Activated T-helper 1 cell treated with anti-CD3 and anti-CD28 coated beads, Interleukin-12 subunit alpha, Interleukin-12 subunit beta, Interleukin-2, Interleukin-4 antibody, amounts not matched to agents 30 ng/mL and 10 ng/mL and 1 ng/mL, durations not matched to agents 14 hours and 24 hours and 36 hours (primary cell): ENCODE measurements around the gene ROR2. TPM values are rescaled to one million over a fixed set of nuclear protein-coding genes. Genes with fewer than 3 reads are reported as not detected.
"Not testable (repeated sequence)": the region's sequence is repeated elsewhere in the genome, so short reads cannot be mapped to it uniquely, and the experiment has no call there.

Experiments
- DNase-seq: peaks from one replicate; pipeline ENCODE4 v3.0.0; 2021; ENCODE audit warnings: low spot score
- H3K27ac Mint-ChIP-seq: one replicate; pipeline ENCODE4 v1.8.0; 2021; ENCODE audit warnings: mild to moderate bottlenecking, mixed read lengths
- H3K27me3 Mint-ChIP-seq: one replicate; pipeline ENCODE4 v1.8.0; 2022; ENCODE audit warnings: mild to moderate bottlenecking, moderate library complexity, mixed read lengths; ENCODE audit not compliant: insufficient read depth
- H3K36me3 Mint-ChIP-seq: one replicate; pipeline ENCODE4 v1.8.0; 2021; ENCODE audit warnings: low read depth, mixed read lengths
- H3K4me1 Mint-ChIP-seq: one replicate; pipeline ENCODE4 v1.8.0; 2021; ENCODE audit warnings: low read depth, mixed read lengths
- H3K4me3 Mint-ChIP-seq: one replicate; pipeline ENCODE4 v1.8.0; 2021; ENCODE audit warnings: mild to moderate bottlenecking, moderate library complexity, mixed read lengths
- H3K9me3 Mint-ChIP-seq: one replicate; pipeline ENCODE4 v1.8.0; 2021; ENCODE audit warnings: mixed read lengths
- intact Hi-C: fragments of 100-400 bp; cut with micrococcal nuclease; formaldehyde crosslinking; loops from one replicate; pipeline ENCODE4 v1.15.1; 2024
- total RNA-seq: library from RNA; stranded (reverse); gene quantifications from 2 replicates; pipeline ENCODE4 v1.2.3, GENCODE V29; 2022

ROR2 gene
- total RNA-seq, 1 donor from 2014 or later = 1.6 TPM

DNA sequence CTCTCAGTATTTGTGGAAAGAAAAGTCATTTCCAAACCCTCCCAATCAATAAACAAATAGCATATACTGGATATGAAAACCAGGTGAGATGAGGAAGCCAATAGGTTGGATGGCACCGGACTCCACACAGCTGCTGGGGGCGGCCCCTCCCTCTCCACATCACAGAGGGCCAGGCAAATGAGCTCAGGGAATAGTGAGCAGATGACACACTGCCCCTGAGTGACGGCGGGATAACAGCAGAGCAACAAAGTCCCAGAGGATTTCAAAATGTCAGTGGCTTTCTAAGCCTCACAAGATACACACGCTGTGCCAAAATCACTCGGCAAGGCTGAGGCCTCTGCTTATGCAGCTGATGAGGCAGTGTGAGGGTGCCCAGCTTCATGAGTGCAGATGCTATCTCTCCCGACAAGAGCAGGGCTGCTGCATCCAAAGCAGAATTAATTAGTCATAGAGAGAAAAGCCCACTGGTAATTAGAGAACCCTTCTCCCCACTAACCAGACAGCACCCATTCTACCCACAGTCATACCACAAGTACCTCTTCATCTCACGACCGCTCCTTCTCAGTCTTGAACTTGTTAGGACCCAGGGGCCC, 291.4 kb downstream of the ROR2 start:
- H3K27me3 Mint-ChIP-seq = peaks cover 8% of the 10 kb centered on the region
- no peaks in the 10 kb centered on the region for H3K9me3 Mint-ChIP-seq
- H3K27ac Mint-ChIP-seq = no peak overlapping the region
- no peak overlapping the region for H3K4me3 Mint-ChIP-seq
- H3K36me3 Mint-ChIP-seq = no peaks in the 10 kb centered on the region
- no peaks in the 10 kb centered on the region for H3K4me1 Mint-ChIP-seq
- intact Hi-C loops = no loop called here
- no peak for DNase-seq

DNA sequence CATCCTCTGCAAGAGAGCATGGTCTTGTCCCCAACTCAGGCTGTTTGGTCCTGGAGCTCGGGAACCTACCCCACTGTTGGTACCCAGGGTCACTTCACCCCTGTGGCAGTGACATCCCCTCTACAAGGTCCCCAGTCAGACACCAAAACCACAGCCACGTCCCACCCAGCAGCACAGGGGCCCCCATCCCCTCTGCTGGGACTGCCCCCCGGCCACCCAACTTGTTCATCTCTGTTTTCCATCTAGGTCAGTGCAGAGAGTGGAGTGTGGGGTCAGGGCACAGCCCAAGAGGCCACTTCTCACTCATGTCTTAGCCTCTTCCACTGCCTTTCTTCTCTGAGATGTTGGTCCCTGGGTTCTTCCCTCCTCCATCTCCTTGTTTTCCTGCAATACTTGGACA, 292.5 kb downstream of the ROR2 start:
- no peak for DNase-seq
- intact Hi-C loops = no loop called here
- Mint-ChIP-seq H3K4me1 (no peaks in the 10 kb centered on the region), H3K27me3 (peaks cover 8% of the 10 kb centered on the region), H3K4me3 (no peak overlapping the region), H3K27ac (no peak overlapping the region), H3K9me3 (no peaks in the 10 kb centered on the region), H3K36me3 (no peaks in the 10 kb centered on the region)

DNA sequence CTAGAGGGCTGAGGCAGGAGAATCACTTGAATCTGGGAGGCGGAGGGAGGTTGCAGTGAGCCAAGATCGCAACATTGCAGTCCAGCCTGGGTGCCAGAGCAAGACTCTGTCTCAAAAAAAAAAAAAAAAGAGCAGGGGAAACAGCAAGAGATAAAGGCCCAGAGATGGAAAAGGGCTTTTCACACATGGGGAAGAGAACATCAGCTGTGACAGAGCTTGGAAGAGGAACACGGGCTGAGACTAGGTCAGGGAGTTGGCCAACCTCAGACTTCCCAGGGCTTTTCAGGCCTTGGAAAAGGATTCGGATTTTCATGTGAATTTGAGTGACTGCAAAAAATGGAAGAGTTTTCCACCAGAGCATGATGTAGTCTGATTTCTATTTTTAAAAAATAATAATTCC, 294.4 kb downstream of the ROR2 start:
- no peak overlapping the region for H3K27ac Mint-ChIP-seq
- H3K9me3 Mint-ChIP-seq = no peaks in the 10 kb centered on the region
- DNase-seq = no peak
- H3K36me3 Mint-ChIP-seq = no peaks in the 10 kb centered on the region
- no peaks in the 10 kb centered on the region for H3K4me1 Mint-ChIP-seq
- intact Hi-C loops = no loop called here
- H3K27me3 Mint-ChIP-seq = peaks cover 10% of the 10 kb centered on the region
- no peak overlapping the region for H3K4me3 Mint-ChIP-seq

DNA sequence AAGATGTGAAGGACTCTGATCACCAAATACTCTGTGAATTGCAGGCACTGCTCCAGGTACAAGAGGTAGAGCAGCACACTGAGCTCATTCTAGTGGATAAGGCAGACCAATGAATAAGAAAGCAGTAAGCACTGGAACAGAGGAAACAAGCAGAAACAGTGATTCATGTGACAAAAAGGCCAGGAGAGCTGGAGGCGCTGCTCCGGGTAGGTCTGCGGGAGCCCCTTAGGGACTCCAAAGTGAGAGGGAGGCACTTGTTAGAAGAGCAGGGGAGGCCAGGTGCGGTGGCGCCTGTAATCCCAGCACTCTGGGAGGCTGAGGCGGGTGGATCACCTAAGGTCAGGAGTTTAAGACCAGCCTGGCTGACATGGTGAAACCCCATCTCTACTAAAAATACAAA, 294.8 kb downstream of the ROR2 start:
- Mint-ChIP-seq H3K4me1 (no peaks in the 10 kb centered on the region), H3K27ac (no peak overlapping the region), H3K27me3 (peaks cover 10% of the 10 kb centered on the region), H3K36me3 (no peaks in the 10 kb centered on the region), H3K9me3 (no peaks in the 10 kb centered on the region), H3K4me3 (no peak overlapping the region)
- intact Hi-C loops = no loop called here
- DNase-seq = no peak

DNA sequence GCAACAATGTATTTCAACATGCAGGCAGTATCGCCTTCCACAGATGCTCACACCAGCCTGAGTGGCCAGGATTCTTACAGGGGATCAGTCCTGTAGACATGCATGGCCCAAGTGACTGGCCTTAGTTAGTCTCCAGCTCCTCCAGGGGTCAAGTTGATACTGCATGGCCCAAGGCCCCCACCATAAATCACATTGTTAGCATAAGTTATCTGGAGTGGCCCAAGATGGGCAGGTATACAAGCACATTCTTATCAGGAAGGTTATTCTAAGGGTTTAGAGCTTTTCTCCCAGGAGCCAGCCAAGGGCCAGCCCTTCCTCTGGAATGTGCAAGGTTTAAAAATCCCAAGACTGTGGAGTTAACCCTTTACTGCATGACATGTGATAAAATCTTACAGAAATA, 295.5 kb downstream of the ROR2 start:
- Mint-ChIP-seq H3K36me3 (no peaks in the 10 kb centered on the region), H3K4me3 (no peak overlapping the region), H3K9me3 (no peaks in the 10 kb centered on the region), H3K27me3 (peaks cover 10% of the 10 kb centered on the region), H3K4me1 (no peaks in the 10 kb centered on the region), H3K27ac (no peak overlapping the region)
- DNase-seq = no peak
- intact Hi-C loops = no loop called here

DNA sequence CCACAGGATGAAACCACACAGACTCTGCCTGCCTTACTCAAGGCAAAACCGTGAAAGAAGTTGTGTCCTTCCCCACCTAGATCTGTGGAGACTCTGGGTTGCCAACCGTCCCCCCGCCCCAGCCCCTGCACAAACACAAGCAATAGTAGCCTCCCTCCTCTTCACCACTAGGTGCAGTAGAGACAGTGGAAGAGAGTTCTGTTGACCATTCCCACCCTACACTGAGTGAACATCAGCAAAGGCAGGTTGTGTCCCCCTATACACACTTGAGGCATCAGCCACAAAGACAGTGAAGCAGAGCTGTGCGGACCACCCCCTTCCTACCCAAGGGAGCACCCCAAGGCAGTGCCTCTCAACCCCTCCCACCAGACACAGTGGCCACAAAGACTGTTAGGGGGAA, 302.7 kb downstream of the ROR2 start:
- Mint-ChIP-seq H3K36me3 (no peaks in the 10 kb centered on the region), H3K4me3 (no peak overlapping the region), H3K4me1 (no peaks in the 10 kb centered on the region), H3K27me3 (peaks cover 10% of the 10 kb centered on the region), H3K27ac (no peak overlapping the region), H3K9me3 (no peaks in the 10 kb centered on the region)
- no peak for DNase-seq
- intact Hi-C loops = no loop called here

DNA sequence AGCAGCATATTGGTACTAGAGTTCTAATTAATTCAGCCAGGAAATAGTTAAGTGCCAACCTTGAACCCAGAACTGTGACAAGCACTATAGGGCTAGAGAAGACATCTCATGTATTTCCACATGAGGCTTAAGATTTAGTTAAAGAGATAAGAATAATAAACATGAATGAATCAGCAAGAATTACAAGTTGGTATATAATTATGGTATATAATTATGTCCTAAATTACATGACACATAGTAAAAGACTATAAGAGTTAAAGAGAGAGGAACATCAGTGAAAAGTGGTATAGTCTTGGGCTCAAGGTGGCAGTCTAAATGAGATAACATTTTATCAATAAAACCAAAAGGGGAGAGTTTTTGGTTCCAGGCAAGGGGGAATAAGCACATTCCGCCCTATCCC, 303.3 kb downstream of the ROR2 start:
- no peak overlapping the region for H3K4me3 Mint-ChIP-seq
- DNase-seq = no peak
- no peaks in the 10 kb centered on the region for H3K4me1 Mint-ChIP-seq
- H3K27me3 Mint-ChIP-seq = peaks cover 11% of the 10 kb centered on the region
- no peaks in the 10 kb centered on the region for H3K36me3 Mint-ChIP-seq
- intact Hi-C loops = no loop called here
- no peaks in the 10 kb centered on the region for H3K9me3 Mint-ChIP-seq
- H3K27ac Mint-ChIP-seq = no peak overlapping the region

DNA sequence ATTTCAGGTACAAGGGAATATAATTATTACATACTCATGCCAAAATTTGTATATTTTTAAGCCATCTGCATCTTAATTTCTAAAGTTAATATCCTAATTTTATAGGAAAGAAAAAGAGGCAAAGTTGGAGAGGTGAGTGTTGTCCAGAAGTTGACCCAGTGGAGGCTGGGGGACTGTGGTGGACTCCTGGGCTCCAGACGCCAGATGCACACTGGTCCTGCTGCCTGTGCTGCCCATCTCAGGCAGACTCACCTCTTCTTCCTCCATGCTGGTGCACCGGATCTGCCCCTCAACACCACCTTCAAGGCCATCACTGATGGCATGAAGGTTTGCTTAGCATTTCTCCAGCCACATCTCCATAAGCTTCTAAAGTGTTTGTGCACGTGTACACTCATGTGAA, 305.6 kb downstream of the ROR2 start:
- Mint-ChIP-seq H3K27me3 (peaks cover 18% of the 10 kb centered on the region), H3K4me3 (no peak overlapping the region), H3K36me3 (no peaks in the 10 kb centered on the region), H3K9me3 (no peaks in the 10 kb centered on the region), H3K27ac (no peak overlapping the region), H3K4me1 (no peaks in the 10 kb centered on the region)
- no peak for DNase-seq
- intact Hi-C loops = no loop called here

DNA sequence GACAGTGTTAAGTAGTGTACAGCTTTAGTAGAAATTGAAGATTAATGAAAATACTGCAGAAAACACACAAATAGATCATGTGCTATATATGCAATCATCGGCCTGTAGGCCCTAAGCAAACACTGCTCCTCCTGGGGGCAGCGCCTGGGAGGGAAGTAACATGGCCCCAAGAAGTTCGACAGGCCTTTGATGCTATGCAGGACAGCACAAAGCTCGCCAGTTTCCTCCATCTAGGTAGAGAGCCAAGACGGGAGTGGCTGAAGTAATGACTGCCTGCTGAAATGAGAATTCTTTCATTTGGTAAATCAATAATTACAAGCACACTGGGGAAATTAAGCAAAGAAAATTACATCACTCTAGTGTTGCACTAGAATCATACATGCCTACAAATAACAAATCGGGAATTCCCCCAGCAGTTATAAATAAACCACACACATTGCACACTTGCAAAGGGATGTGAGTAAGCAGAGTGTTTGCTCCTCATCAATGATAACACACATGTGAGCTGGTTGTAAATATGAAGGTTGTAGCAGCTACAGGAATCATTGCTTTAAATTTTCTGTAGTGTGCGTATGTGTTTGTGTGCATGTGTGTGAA, 306.4 kb downstream of the ROR2 start:
- no peaks in the 10 kb centered on the region for H3K36me3 Mint-ChIP-seq
- DNase-seq = no peak

DNA sequence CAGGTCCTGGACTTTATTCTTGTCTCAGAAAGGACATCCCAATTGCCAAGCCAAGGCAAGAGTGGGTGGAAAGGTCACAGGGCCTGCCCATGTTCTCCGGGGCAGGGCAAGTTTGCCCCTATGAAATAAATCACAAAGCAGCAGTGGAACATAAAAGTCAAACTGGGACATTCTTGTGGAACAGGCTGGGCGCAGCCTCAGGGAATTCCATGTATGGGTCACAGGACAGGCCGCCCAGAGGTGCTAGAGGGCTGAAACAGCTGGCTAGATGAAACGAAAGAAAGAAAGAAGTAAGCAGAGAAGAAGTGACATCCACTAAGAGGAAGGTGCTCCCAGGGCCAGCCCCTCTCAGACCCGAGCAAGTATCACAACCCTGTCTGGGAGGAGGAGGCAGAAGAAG, 307.3 kb downstream of the ROR2 start:
- Mint-ChIP-seq H3K4me1 (no peaks in the 10 kb centered on the region), H3K27ac (no peak overlapping the region), H3K9me3 (no peaks in the 10 kb centered on the region), H3K27me3 (peaks cover 12% of the 10 kb centered on the region), H3K4me3 (no peak overlapping the region), H3K36me3 (no peaks in the 10 kb centered on the region)
- intact Hi-C loops = no loop called here
- DNase-seq = no peak

More for the DNA sequence above, 306.4 kb downstream of the ROR2 start:
- H3K27me3 Mint-ChIP-seq = peaks cover 12% of the 10 kb centered on the region
- no peaks in the 10 kb centered on the region for H3K9me3 Mint-ChIP-seq
- no peak overlapping the region for H3K27ac Mint-ChIP-seq
- no peaks in the 10 kb centered on the region for H3K4me1 Mint-ChIP-seq
- no peak overlapping the region for H3K4me3 Mint-ChIP-seq
- intact Hi-C loops = no loop called here

DNA sequence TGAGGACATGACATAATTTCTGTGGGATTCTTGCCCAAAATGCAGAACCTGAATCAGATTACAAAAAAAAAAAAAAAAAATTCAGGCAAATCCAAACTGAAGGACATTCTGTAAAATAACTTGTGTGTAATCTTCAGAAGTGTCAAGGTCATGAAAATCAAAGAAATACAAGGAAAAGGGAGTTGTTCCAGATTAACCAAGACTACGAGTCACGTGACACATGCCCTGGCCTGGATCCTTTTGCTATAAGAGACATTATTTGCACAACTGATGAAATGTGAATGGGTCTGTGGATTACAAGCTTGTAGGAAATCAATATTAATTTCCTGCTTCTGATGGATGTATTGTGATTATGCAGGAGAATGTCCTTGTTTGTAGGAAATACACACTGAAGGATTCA, 309.6 kb downstream of the ROR2 start:
- Mint-ChIP-seq H3K27ac (no peak overlapping the region), H3K9me3 (no peaks in the 10 kb centered on the region), H3K27me3 (peaks cover 17% of the 10 kb centered on the region), H3K4me3 (no peak overlapping the region), H3K4me1 (no peaks in the 10 kb centered on the region), H3K36me3 (no peaks in the 10 kb centered on the region)
- intact Hi-C loops = no loop called here
- DNase-seq = no peak

DNA sequence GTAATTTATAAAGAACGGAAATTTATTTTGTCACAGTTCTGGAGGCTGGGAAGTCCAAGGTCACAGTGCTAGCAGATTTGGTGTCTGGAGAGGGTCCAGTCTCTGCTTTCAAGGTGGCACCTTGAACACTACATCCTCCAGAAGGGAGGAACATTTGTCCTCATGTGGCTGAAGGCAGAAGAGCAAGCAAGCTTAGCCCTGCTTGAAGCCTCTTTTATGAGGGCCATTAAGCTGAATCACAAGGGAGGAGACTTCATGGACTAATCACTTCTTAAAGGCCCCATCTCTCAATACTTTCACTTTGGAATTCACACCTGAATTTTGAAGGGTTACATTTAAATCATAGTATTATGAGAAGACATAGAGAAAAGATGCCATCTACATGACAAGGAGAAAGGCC, 311.0 kb downstream of the ROR2 start:
- Mint-ChIP-seq H3K9me3 (no peaks in the 10 kb centered on the region), H3K27me3 (peaks cover 17% of the 10 kb centered on the region), H3K4me3 (no peak overlapping the region), H3K4me1 (no peaks in the 10 kb centered on the region), H3K27ac (no peak overlapping the region), H3K36me3 (no peaks in the 10 kb centered on the region)
- no peak for DNase-seq
- intact Hi-C loops = no loop called here

DNA sequence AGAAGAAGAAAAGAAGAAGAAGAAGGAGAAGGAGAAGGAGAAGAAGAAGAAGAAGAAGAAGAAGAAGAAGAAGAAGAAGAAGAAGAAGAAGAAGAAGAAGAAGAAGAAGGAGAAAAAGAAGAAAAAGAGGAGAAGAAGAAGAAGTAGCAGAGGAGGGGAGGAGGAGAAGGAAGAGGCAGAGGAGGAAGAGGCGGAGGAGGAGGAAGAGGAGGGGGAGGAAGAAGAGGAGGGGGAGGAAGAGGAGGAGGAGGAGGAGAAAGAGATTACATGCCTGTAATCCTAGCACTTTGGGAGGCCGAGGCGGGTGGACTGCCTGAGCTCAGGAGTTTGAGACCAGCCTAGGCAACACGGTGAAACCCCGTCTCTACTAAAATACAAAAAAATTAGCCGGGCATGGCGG, 315.2 kb downstream of the ROR2 start:
- H3K27ac Mint-ChIP-seq, intact Hi-C loops, DNase-seq, H3K4me1 Mint-ChIP-seq, H3K36me3 Mint-ChIP-seq, H3K27me3 Mint-ChIP-seq, H3K4me3 Mint-ChIP-seq, H3K9me3 Mint-ChIP-seq: not testable (repeated sequence)

DNA sequence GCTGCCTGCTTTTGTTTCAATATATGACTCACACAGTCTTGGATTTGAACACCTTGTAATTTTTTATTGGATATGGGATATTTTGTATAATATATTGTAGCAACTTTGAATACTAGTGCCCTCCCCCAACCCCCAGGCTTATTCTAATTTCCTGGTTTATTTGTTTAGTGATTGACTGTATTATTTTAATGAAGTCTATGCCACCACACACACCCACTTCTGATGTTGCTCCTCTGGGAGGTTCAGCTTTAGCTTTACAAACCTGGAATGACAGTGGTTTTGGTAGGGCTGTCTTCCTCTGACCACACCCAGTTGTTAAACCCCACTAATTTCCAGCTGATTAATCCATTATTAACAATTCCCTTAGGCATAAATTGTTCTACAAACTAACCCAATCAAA, 320.3 kb downstream of the ROR2 start:
- no peak for DNase-seq
- H3K9me3 Mint-ChIP-seq = peaks cover 3% of the 10 kb centered on the region
- H3K4me1 Mint-ChIP-seq = no peaks in the 10 kb centered on the region
- H3K36me3 Mint-ChIP-seq = no peaks in the 10 kb centered on the region
- H3K27me3 Mint-ChIP-seq = peaks cover 10% of the 10 kb centered on the region
- H3K4me3 Mint-ChIP-seq = no peak overlapping the region
- no peak overlapping the region for H3K27ac Mint-ChIP-seq
- intact Hi-C loops = no loop called here
